Testis (tissue), 2 donors: Measurements from ENCODE around the gene BACE1-AS.

Experiments
- POLR2A ChIP-seq: fragments of 450-650 bp; IDR thresholded peaks from one replicate; pipeline ENCODE4 v1.6.1; 2017; ENCODE audit warnings: antibody characterized with exemption, mild to moderate bottlenecking, moderate library complexity
- TF ChIP-seq, protein P1 (sequence below), 3 experiments: fragments of 450-650 bp in 2 of 3; fragments of 200-600 bp in 1 of 3; sonication (generic) in 1 of 3; IDR thresholded peaks; one replicate each; pipeline ENCODE4 v1.5.1; 2016 to 2019; ENCODE audit warnings: antibody characterized with exemption in 3 of 3, mild to moderate bottlenecking in 2 of 3, moderate library complexity in 1 of 3

DNA sequence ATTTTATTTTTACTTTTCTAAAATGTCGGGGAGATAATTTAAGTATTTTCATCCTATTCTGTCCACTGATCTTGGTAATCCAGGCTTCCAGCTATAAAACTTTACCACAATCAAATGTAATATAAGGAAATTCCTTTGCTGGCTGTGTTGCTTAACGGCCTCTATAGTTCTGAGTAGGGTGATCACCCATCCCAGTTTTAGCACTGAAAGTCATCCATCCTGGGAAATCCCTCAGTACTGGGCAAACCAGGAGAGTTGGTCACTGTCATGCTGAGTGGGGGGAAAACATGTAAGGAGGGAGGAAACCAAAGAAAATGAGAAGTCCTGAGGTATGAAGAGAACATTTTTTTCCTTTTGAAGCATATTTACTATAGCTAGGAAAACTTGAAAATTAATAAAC is 12.8 kb upstream of the BACE1-AS start:
- TF ChIP-seq, protein P1, sequence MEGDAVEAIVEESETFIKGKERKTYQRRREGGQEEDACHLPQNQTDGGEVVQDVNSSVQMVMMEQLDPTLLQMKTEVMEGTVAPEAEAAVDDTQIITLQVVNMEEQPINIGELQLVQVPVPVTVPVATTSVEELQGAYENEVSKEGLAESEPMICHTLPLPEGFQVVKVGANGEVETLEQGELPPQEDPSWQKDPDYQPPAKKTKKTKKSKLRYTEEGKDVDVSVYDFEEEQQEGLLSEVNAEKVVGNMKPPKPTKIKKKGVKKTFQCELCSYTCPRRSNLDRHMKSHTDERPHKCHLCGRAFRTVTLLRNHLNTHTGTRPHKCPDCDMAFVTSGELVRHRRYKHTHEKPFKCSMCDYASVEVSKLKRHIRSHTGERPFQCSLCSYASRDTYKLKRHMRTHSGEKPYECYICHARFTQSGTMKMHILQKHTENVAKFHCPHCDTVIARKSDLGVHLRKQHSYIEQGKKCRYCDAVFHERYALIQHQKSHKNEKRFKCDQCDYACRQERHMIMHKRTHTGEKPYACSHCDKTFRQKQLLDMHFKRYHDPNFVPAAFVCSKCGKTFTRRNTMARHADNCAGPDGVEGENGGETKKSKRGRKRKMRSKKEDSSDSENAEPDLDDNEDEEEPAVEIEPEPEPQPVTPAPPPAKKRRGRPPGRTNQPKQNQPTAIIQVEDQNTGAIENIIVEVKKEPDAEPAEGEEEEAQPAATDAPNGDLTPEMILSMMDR (IDR thresholded peaks at IDR 0.05), result no peak
- no peak for TF ChIP-seq POLR2A
